ENCODE data around the gene NTSR1. TPM values are rescaled to one million over a fixed set of nuclear protein-coding genes. Genes with fewer than 3 reads are reported as not detected.
A peak's percentile ranks its signal among the peaks of the same experiment; 100 is the strongest.

NTSR1 gene
- under 1 TPM in 2 of 7 donors, not detected in 5; 0.12 to 0.23 TPM for total RNA-seq
- polyA plus RNA-seq: under 1 TPM; 0.05 TPM
- long read RNA-seq, donor 1: 0 reads
- long read RNA-seq, donor 2: 0 reads
- long read RNA-seq, donor 3, full-length matches to known transcripts: 1 of 1 reads
- long read RNA-seq, donor 3, partial matches to known transcripts: 0 of 1 reads
- long read RNA-seq, donor 3, other reads (novel, unspliced or antisense): 0 of 1 reads

GRCh38 chr20:62708591-62709536 lies at the start of gene NTSR1:
Gene NTSR1, plus strand, starts transcription at chr20:62708836. Its CDS starts 372 bp downstream, at chr20:62709208.
- Histone ChIP-seq H3K4me3 (no peak within 1 kb of the TSS), H3K27me3 (peaks cover 5% of the 10 kb centered on the region), H3K27ac (no peak within 1 kb of the TSS), H3K36me3 (no peaks in the 10 kb centered on the region), H3K9me3 (no peaks in the 10 kb centered on the region), H3K4me1 (ENCODE audit: insufficient read depth) (no peaks in the 10 kb centered on the region)
- no peak for TF ChIP-seq POLR2A (IDR thresholded peaks at IDR 0.05)
- TF ChIP-seq CTCF (IDR thresholded peaks at IDR 0.05): no peak
- no peak for TF ChIP-seq EP300 (IDR thresholded peaks at IDR 0.05)
- WGBS, 3 donors: 7 to 14% (median 8%) methylated on average over 69 to 124 of the region's 124 CpGs
- DNase-seq: no peak
- intact Hi-C loops (cut with DNase I): no loop called here

GRCh38 chr20:62659488-62660239 lies 49.0 kb upstream of the NTSR1 start:
- Histone ChIP-seq H3K27ac (no peak overlapping the region), H3K4me3 (no peak overlapping the region), H3K9me3 (no peaks in the 10 kb centered on the region), H3K4me1 (ENCODE audit: insufficient read depth) (peaks cover 10% of the 10 kb centered on the region), H3K36me3 (no peaks in the 10 kb centered on the region), H3K27me3 (no peaks in the 10 kb centered on the region)
- intact Hi-C loops (cut with DNase I): no loop called here
- TF ChIP-seq POLR2A (IDR thresholded peaks at IDR 0.05) (no peak), EP300 (IDR thresholded peaks at IDR 0.05) (no peak), CTCF (IDR thresholded peaks at IDR 0.05) (no peak)
- 89 to 93% (median 90%) methylated on average over 29 of the region's 29 CpGs for WGBS, 3 donors
- DNase-seq: peak in 3 of 5 donors; percentile 24 to 28 (median 25)

GRCh38 chr20:62660240-62660615 lies 48.4 kb upstream of the NTSR1 start:
- Histone ChIP-seq H3K4me3 (no peak overlapping the region), H3K4me1 (ENCODE audit: insufficient read depth) (peaks cover 10% of the 10 kb centered on the region), H3K27ac (no peak overlapping the region), H3K36me3 (no peaks in the 10 kb centered on the region), H3K27me3 (no peaks in the 10 kb centered on the region), H3K9me3 (no peaks in the 10 kb centered on the region)
- WGBS, 3 donors: 77 to 88% (median 87%) methylated on average over 15 of the region's 15 CpGs
- DNase-seq: peak in 2 of 5 donors; percentile 14 to 20
- intact Hi-C loops (cut with DNase I): no loop called here
- TF ChIP-seq CTCF (IDR thresholded peaks at IDR 0.05) (no peak), EP300 (IDR thresholded peaks at IDR 0.05) (no peak), POLR2A (IDR thresholded peaks at IDR 0.05) (no peak)

- DNase-seq: peak in 3 of 5 donors; percentile 26 to 50 (median 44)
- Histone ChIP-seq H3K27ac (no peak overlapping the region), H3K4me3 (no peak overlapping the region), H3K36me3 (no peaks in the 10 kb centered on the region), H3K9me3 (no peaks in the 10 kb centered on the region), H3K4me1 (ENCODE audit: insufficient read depth) (peaks cover 4% of the 10 kb centered on the region), H3K27me3 (no peaks in the 10 kb centered on the region)
- intact Hi-C loops (cut with DNase I): no loop called here
- 18 to 30% (median 20%) methylated on average over 18 of the region's 18 CpGs for WGBS, 3 donors
- TF ChIP-seq POLR2A (IDR thresholded peaks at IDR 0.05) (no peak), CTCF (IDR thresholded peaks at IDR 0.05) (no peak), EP300 (IDR thresholded peaks at IDR 0.05) (no peak)
These were observed 47.9 kb upstream of the NTSR1 start for GRCh38 chr20:62660768-62661167.

Measured in ovary (tissue), 10 donors.